Kidney capillary endothelial cell (primary cell): ENCODE measurements around the gene UNC93A.
"Not testable (repeated sequence)": the region's sequence is repeated elsewhere in the genome, so short reads cannot be mapped to it uniquely, and the experiment has no call there.

Source experiments
- DNase-seq: peaks from one replicate; pipeline ENCODE4 v3.0.0-alpha.2; 2018; ENCODE audit warnings: low spot score

UNC93A gene

DNA sequence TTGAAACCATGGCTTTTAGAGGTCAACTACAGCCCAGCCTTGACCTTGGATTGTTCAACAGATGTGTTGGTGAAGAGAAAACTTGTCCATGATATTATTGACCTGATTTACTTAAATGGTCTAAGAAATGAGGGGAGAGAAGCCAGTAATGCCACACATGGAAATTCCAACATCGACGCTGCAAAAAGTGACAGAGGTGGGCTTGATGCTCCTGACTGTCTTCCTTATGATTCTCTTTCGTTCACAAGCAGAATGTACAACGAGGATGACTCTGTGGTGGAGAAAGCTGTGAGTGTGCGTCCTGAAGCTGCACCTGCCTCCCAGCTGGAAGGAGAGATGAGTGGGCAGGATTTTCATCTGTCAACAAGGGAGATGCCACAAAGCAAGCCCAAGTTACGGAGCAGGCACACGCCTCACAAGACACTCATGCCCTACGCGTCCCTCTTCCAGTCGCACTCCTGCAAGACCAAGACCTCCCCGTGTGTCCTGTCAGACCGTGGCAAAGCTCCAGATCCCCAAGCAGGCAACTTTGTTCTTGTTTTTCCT is 50.0 kb downstream of the UNC93A start:
- DNase-seq, result no peak

DNA sequence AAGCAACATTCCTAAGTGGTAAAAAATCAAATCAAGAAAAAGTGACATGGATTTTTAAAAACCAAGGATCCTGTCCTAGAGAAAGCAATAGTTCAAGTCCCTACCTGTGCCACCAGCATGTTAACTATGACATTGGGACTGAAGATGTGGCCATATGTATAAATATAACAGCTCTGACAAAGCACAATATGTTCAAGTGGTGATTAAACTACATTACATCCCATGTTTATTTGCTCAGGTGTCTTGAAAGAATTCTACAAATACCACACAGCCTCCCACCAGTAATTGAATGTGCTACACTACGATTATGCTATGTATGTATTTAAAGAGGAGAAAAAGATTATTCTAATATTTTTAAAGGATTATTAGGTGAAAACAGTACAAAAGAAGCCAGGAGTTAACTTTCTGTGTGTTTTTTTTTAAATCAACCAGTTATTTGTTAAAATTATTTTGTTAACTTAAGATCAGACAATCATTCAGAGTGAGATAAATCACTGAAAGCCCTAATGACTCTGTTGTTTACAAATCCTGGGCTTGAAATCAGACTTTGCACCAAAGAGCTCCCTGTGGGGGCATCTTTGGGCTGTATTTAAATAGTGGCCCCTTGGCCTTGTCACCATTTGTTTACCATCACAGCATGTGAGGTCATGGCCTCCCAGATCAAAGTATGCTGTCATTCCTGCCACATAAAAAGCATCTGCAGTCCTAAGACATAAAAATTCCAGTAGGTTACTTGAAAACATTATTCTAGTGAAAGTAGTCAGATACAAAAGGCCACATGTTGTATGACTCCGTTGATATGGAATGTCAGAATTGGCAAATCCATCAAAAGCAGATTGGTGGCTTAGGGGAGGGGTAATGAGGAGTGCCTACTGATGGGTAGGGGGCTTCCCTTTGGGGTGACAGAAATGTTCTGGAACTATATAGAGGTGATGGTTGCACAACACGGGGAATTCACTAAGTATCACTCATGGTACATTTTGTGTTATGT is 50.8 kb downstream of the UNC93A start:
- no peak for DNase-seq

DNA sequence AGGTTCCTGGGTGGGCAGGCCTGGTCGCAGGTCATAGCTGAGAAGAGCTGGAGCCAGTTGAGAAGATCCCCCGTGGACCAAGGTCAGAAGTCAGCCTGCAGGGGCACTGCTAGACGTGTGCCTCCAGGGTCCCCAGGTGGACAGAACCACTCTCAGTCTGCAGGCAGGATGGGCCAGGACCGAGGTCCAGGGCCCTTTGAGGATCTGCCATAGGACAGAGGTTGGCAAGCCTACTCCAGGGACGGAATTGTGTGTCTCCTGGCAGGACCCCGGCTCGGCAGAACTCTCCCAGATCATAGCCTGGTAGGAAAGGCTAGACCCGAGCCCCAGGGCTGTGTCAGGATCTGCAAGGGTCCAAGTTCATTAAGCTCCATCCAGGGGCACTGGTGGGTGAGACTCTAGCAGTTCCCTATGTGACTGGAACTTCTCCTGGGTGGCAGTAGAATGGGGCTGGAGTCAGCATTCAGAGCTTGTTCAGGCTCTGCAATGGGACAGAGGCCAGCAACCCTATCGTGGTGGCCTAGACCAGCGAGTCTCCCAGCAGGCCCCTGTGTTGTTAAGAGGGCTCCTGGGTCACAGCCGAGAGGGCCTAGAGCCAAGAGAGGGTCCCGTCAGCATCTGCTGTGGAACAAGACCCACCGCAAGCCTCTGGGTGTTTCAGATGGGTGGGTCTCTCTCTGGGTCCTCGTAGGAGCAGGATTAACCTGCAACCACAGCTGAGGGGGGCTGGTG is 51.9 kb downstream of the UNC93A start:
- no peak for DNase-seq

DNA sequence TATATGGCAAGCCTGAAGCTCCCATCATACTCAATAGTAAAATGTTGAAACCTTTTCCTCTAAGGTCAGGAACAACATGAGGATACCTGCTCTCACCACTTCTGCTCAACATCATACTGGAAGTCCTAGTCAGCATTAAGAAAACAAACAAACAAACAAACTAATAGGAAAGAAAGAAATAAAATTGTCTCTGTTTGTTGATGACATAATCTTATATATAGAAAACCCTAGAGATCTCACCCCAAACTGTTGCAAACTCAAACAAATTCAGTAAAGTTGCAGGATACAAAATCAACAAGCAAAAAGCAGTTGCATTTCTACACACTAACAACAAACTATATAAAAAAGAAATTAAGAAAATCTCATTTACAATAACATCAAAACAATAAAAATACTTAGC is 54.2 kb downstream of the UNC93A start:
- no peak for DNase-seq

DNA sequence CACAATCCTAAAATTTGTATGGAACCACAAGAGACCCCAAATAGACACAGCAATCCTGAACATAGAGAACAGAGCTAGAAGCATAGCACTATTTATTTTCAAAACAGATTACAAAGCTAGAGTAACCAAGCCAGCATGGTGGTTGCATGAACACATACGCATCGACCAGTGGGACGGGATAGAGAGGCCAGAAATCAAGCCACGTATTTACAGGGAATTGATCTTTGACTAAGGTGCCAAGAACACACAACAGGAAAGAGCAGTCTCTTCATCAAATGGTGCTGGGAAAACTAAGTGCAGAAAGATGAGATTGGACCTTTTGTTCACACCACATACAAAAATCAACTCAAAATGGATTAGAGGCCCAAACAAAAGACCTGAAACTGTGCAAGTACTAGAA is 54.8 kb downstream of the UNC93A start:
- DNase-seq, result no peak

DNA sequence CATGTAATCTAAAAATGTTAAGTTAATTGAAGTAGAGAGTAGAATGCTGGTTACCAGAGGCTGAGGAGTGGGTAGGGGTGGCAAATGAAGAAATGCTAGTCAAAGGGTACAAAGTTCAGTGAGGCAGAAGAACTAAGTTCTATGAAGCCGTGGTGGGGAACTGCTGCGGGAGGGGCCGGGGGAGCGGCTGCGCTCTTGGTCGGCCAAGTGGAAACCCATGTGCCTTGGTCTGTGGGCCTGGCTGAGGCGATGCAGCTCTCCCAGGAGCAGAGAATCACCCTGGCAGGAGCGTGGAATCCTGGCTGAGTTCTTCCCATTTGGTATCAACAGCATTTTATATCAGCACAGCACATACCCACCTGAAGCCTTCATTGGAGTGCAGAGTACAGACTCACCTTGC is 56.1 kb downstream of the UNC93A start:
- DNase-seq, result no peak

DNA sequence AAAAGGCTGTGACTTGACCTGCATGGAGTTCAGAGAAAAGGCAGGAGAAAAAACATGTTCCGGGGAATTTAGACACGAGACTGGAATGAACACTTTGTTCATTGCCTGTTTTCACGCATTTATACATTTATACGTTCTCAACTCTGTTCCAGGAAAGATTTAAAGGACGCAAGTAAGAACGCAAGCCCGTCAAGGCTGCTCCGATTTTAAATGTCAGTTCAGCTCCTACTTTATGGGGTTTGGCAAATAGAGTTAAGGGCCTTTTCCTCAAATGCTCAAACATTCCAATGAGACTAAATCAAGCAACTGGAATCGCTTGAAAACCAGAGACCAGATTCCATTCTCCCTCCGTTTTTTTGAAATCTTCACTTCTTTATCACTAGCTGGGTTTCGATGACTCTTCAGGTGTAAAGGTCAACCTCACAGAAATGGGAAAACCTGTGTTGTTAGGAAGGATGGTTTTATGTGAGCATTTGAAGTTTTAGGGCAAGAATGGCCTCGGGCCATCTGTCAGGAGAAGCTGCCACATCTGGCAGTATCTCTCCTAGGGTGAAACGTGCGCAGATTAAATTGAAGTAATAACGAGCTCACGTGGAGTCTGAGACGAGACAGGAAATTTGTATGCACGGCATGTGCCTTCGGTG is 58.6 kb downstream of the UNC93A start:
- DNase-seq, result no peak

DNA sequence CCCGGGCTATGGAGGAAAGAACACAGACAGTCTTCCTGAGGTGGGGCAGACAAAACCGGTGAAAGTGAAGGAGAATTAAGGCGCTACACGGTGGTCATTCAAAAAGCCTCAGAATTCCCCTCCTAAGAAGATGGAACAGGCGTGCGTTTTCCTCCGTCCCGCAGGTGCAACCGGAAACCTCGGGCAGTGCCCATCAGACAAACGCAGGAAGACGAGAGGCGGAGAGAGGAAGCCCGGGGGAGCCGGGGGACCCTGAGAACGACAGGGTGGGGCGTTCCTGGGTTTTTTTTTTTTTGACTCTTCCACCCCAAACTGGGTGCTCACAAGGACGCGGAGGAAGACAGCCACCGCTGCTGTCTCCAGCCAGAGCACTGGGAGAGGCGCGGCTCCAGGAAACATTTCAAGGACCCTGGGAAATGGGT is 59.2 kb downstream of the UNC93A start:
- peak; percentile 15 for DNase-seq

GRCh38 chr6:167350731-167351655 is 59.9 kb downstream of the UNC93A start:
- DNase-seq, result peak; percentile 72

GRCh38 chr6:167351656-167352345 is 60.7 kb downstream of the UNC93A start:
- no peak for DNase-seq

GRCh38 chr6:167356874-167357273 is 65.8 kb downstream of the UNC93A start:
- no peak for DNase-seq

GRCh38 chr6:167358394-167358793 is 67.3 kb downstream of the UNC93A start:
- DNase-seq, result not testable (repeated sequence)

DNA sequence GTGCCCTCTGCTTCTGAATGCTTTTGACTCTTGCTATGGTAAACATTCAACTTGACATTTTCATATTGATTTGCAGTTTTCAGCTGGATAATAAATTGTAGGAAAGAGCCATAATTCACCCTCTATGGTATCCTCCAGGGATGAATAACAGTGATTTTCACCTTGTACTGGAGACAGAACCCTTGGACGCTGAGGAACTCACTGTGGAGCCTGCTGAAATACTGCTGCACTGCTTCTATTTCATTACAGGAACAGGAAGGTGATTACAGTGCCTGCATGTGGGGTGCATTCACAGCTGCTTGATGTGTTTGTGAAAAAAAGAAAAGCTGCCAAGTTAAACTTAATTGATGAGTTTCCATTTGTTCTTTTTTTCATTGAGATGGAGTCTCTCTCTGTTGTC is 70.1 kb downstream of the UNC93A start:
- not testable (repeated sequence) for DNase-seq
